Upper lobe of right lung (tissue), 1 donor: ENCODE measurements around the gene CITED2. TPM values are rescaled to one million over a fixed set of nuclear protein-coding genes. Genes with fewer than 3 reads are reported as not detected.
A peak's percentile ranks its signal among the peaks of the same experiment; 100 is the strongest.

Experiments
- ATAC-seq: fragments of 200-7000 bp; cut with Tn5 transposase; one replicate; pipeline ENCODE4 v1.9.1; 2020; ENCODE audit warnings: mild to moderate bottlenecking, moderate library complexity
- DNase-seq: peaks from one replicate; pipeline ENCODE4 v3.0.0-alpha.2; 2020
- H3K27ac ChIP-seq: fragments of 200-600 bp; one replicate; pipeline ENCODE4 v1.8.0; 2022
- H3K27me3 ChIP-seq: fragments of 200-600 bp; one replicate; pipeline ENCODE4 v1.8.0; 2022; ENCODE audit warnings: mild to moderate bottlenecking
- H3K36me3 ChIP-seq: fragments of 200-600 bp; one replicate; pipeline ENCODE4 v1.8.0; 2022
- H3K4me1 ChIP-seq: fragments of 200-600 bp; one replicate; pipeline ENCODE4 v1.8.0; 2022
- H3K4me3 ChIP-seq: fragments of 200-600 bp; one replicate; pipeline ENCODE4 v1.8.0; 2022; ENCODE audit warnings: mild to moderate bottlenecking
- H3K9me3 ChIP-seq: fragments of 200-600 bp; one replicate; pipeline ENCODE4 v1.8.0; 2022
- intact Hi-C: fragments of 100-400 bp; cut with DNase I; formaldehyde crosslinking; loops from one replicate; pipeline ENCODE4 v1.11.0; 2022
- total RNA-seq: library from RNA; stranded (reverse); fragmentation: NEBNext Ultra II Directional; extraction: Animal tissue kit (Norgen Biotek cat#: 25700); gene quantifications from one replicate; pipeline ENCODE4 v1.2.1, GENCODE V29; 2021
- TF ChIP-seq, protein P1 (sequence below): fragments of 200-600 bp; IDR thresholded peaks from one replicate; pipeline ENCODE4 v1.8.0; 2022; ENCODE audit warnings: antibody characterized with exemption
- donor health status: DM: no; HTN: yes; CAD: no; lungs with severe emphysema.

The CITED2 gene
- total RNA-seq, 1 donor from 2014 or later, result 278 TPM

DNA sequence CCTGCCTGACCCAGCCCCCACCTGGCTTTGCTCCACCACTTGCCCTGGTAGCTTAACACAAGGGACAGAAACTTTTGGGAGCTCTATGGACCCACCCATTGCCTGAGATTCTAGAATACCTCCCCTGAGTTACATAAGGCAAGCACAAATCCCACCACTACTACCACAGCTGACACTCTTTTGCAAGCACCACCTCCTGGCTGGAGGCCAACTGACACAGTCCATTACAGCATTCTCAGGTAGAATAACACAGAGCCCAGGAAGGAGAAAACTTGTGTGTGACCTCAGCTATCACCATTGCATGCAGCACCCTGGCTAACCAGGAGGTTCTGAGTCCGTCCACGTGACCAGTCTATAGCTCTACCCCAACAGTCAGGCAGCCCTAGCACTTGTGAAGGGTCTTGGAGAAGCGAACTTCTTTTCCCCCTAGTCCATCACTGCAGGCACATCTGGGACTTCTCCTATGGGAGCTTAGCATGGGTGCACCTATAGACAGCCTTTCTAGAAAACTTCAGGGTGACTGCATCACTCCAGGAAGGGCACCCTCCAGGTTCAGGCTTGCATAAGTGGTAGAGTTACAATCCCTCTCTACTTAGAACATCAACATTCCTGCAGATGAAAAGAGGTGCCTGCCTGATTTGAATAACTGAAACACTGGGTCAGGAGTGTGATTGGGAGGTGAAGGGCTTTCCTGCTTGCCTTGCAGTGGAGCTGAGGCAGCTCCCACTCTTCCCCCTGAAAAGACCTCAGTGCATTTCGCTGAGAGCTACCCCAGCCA lies 30.1 kb downstream of the CITED2 start:
- intact Hi-C loops, result no loop called here
- H3K9me3 ChIP-seq, result no peaks in the 10 kb centered on the region
- ATAC-seq, result no peak

DNA sequence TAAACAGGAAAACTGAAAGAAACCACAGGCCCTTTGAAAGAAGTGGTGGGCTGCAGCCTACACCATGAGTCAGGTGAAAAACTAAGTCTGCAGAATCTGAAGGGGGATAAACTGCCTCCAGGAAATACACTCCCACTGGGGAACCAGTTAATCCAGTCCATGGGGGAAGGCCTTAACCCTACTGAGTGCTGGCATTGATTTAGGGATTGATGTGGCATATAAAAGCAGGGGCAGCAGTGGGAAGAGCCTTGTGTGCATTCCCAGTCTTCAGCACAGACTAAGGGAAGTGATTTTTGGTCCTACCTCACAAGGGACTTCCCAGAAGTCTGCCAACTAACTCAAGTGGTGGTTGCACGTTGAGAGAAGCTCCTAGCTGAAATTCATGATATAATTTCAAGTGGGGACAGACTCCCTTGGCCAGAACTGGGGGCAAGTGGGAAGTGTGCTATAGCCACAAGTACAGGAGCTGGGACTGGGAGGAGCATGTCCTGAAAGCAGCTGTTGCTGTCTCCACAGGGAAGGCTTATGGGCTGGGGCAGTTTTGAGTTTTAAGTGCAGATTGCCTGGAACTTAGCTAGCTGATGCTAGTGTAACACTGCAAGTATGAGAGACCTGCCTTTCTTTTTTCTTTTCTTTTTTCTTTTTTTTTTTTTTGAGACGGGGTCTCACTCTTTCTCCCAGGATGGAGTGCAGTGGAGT lies 31.2 kb downstream of the CITED2 start:
- intact Hi-C loops, result no loop called here
- Histone ChIP-seq H3K27ac (no peak overlapping the region), H3K36me3 (no peaks in the 10 kb centered on the region), H3K9me3 (no peaks in the 10 kb centered on the region), H3K27me3 (no peaks in the 10 kb centered on the region), H3K4me3 (no peak overlapping the region), H3K4me1 (peaks cover 13% of the 10 kb centered on the region)
- no peak for ATAC-seq
- no peak for DNase-seq
- TF ChIP-seq, protein P1, sequence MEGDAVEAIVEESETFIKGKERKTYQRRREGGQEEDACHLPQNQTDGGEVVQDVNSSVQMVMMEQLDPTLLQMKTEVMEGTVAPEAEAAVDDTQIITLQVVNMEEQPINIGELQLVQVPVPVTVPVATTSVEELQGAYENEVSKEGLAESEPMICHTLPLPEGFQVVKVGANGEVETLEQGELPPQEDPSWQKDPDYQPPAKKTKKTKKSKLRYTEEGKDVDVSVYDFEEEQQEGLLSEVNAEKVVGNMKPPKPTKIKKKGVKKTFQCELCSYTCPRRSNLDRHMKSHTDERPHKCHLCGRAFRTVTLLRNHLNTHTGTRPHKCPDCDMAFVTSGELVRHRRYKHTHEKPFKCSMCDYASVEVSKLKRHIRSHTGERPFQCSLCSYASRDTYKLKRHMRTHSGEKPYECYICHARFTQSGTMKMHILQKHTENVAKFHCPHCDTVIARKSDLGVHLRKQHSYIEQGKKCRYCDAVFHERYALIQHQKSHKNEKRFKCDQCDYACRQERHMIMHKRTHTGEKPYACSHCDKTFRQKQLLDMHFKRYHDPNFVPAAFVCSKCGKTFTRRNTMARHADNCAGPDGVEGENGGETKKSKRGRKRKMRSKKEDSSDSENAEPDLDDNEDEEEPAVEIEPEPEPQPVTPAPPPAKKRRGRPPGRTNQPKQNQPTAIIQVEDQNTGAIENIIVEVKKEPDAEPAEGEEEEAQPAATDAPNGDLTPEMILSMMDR, result no peak

More for the DNA sequence above, 30.1 kb downstream of the CITED2 start:
- no peaks in the 10 kb centered on the region for H3K36me3 ChIP-seq
- DNase-seq, result no peak
- TF ChIP-seq, protein P1, result no peak
- H3K4me1 ChIP-seq, result peaks cover 2% of the 10 kb centered on the region
- no peaks in the 10 kb centered on the region for H3K27me3 ChIP-seq
- H3K4me3 ChIP-seq, result no peak overlapping the region
- H3K27ac ChIP-seq, result no peak overlapping the region

DNA sequence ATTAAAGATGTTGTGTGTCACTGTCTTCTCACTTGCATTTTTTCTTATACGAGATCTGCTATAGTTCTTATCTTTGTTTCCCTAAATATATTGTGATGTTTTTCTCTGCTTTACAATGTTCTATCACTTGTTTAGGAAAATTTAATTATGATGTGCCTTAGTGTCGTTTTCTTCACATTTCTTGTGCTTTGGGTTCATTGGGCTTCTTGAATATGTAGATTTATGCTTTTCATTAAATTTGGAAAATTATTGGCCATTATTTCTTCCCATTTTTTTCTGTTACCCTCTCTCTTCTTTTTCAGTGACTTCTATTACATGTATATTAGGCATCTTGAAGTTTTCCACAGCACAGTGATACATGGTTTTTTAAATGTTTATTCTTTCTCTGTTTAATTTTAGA lies 33.4 kb downstream of the CITED2 start:
- no peaks in the 10 kb centered on the region for H3K27me3 ChIP-seq
- no peaks in the 10 kb centered on the region for H3K9me3 ChIP-seq
- peaks cover 21% of the 10 kb centered on the region for H3K4me1 ChIP-seq
- TF ChIP-seq, protein P1, result no peak
- DNase-seq (no peak), ATAC-seq (no peak)
- intact Hi-C loops, result no loop called here
- no peak overlapping the region for H3K4me3 ChIP-seq
- H3K27ac ChIP-seq, result no peak overlapping the region
- no peaks in the 10 kb centered on the region for H3K36me3 ChIP-seq

DNA sequence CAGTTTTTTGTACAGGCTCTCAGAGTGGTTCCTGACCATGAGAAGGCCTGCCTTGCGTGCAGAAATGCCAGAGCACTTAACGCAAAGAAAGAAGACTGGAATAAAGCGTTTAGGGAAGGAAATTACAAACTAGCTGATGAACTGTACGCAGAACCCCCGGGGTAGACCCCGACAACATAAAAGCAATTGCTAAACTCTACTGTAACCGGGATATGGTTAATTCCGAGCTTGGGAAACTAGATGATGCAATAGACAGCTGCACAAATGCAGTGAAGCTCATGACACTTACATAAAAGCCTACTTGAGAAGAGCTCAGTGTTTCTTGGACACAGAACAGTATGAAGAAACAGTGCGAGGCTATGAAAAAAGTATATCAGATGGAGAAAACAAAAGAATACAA lies 35.7 kb downstream of the CITED2 start:
- no peak overlapping the region for H3K27ac ChIP-seq
- no peaks in the 10 kb centered on the region for H3K9me3 ChIP-seq
- H3K4me3 ChIP-seq, result no peak overlapping the region
- H3K27me3 ChIP-seq, result no peaks in the 10 kb centered on the region
- TF ChIP-seq, protein P1, result no peak
- H3K4me1 ChIP-seq, result peaks cover 21% of the 10 kb centered on the region
- ATAC-seq (peak; percentile 70), DNase-seq (no peak)
- intact Hi-C loops, result no loop called here
- H3K36me3 ChIP-seq, result no peaks in the 10 kb centered on the region

DNA sequence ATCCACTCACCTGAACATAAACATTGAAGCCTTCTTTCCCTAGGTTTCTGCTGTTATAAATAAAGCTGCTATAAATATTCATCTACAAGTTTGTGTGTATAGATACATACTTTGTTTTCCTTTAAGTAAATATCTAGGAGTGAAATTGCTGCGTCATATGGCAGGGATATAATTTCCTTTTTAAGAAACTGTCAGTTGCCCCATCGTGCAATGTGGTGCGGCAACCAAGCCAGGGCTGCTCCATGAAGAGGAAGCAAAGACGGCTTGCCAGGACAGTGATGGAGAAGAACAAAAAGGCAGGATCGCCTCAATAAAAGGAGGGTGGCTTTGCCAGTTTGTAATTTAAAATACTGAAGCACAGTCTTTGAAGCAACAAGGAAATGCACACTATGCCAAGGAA lies 36.6 kb downstream of the CITED2 start:
- peaks cover 21% of the 10 kb centered on the region for H3K4me1 ChIP-seq
- no peak overlapping the region for H3K4me3 ChIP-seq
- DNase-seq (no peak), ATAC-seq (peak; percentile 77)
- H3K27me3 ChIP-seq, result no peaks in the 10 kb centered on the region
- H3K27ac ChIP-seq, result no peak overlapping the region
- no peaks in the 10 kb centered on the region for H3K36me3 ChIP-seq
- TF ChIP-seq, protein P1, result no peak
- no peaks in the 10 kb centered on the region for H3K9me3 ChIP-seq
- intact Hi-C loops, result no loop called here
